Measurements from ENCODE around the gene NR6A1. TPM values are rescaled to one million over a fixed set of nuclear protein-coding genes. Genes with fewer than 3 reads are reported as not detected.

NR6A1 gene
- total RNA-seq, 4 donors from 2014 or later: 1.7 to 8.4 (median 5.5) TPM

- 85 to 90% methylated on average over 2 of the region's 2 CpGs for WGBS, 2 donors
- no peak for DNase-seq (ENCODE audit: low spot score in 2 of 2)
- Histone ChIP-seq H3K4me1 (peaks cover 0 to 5% (median 0%) of the 10 kb centered on the region in 4 donors), H3K27ac (no peak overlapping the region), H3K9me3 (no peaks in the 10 kb centered on the region), H3K36me3 (no peaks in the 10 kb centered on the region), H3K27me3 (no peaks in the 10 kb centered on the region), H3K4me3 (no peak overlapping the region)
- TF ChIP-seq POLR2A (IDR thresholded peaks at IDR 0.05) (no peak), EP300 (IDR thresholded peaks at IDR 0.05) (no peak)
- TF ChIP-seq, protein P1, sequence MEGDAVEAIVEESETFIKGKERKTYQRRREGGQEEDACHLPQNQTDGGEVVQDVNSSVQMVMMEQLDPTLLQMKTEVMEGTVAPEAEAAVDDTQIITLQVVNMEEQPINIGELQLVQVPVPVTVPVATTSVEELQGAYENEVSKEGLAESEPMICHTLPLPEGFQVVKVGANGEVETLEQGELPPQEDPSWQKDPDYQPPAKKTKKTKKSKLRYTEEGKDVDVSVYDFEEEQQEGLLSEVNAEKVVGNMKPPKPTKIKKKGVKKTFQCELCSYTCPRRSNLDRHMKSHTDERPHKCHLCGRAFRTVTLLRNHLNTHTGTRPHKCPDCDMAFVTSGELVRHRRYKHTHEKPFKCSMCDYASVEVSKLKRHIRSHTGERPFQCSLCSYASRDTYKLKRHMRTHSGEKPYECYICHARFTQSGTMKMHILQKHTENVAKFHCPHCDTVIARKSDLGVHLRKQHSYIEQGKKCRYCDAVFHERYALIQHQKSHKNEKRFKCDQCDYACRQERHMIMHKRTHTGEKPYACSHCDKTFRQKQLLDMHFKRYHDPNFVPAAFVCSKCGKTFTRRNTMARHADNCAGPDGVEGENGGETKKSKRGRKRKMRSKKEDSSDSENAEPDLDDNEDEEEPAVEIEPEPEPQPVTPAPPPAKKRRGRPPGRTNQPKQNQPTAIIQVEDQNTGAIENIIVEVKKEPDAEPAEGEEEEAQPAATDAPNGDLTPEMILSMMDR (IDR thresholded peaks at IDR 0.05): no peak
Measured at GRCh38 chr9:124615100-124615742, 155.9 kb downstream of the NR6A1 start.

- Histone ChIP-seq H3K9me3 (no peaks in the 10 kb centered on the region), H3K27ac (no peak overlapping the region), H3K4me1 (peaks cover 0 to 5% (median 0%) of the 10 kb centered on the region in 4 donors), H3K4me3 (no peak overlapping the region), H3K36me3 (no peaks in the 10 kb centered on the region), H3K27me3 (no peaks in the 10 kb centered on the region)
- DNase-seq (ENCODE audit: low spot score in 2 of 2): no peak
- WGBS, 2 donors: 84 to 86% methylated on average over 2 of the region's 2 CpGs
- TF ChIP-seq EP300 (IDR thresholded peaks at IDR 0.05) (no peak), POLR2A (IDR thresholded peaks at IDR 0.05) (no peak)
- TF ChIP-seq, protein P1 (IDR thresholded peaks at IDR 0.05): no peak
Measured at GRCh38 chr9:124613849-124614248, 157.3 kb downstream of the NR6A1 start.

DNA sequence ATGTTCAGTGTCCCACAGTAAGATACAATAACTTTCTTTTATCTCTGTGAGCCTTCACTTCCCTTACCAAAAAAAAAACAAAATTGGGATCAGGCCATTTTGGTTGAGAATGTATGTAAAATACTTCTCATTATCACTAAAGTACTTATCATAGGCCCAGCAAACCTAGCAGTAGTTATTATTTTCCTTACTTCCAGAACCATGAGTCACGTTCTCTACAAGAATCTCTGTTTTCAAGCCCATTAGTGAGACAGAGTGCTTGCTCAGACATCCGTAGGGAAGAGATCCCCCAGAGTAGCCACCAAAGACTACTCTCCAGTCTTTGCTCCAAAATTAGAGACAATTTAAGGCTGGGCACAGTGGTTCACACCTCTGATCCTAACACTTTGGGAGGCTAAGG lies 160.0 kb downstream of the NR6A1 start:
- no peaks in the 10 kb centered on the region for H3K9me3 ChIP-seq
- 88 to 98% methylated on average over 2 of the region's 2 CpGs for WGBS, 2 donors
- no peaks in the 10 kb centered on the region for H3K4me1 ChIP-seq
- no peaks in the 10 kb centered on the region for H3K27me3 ChIP-seq
- DNase-seq (ENCODE audit: low spot score in 2 of 2): no peak
- H3K27ac ChIP-seq: no peak overlapping the region
- no peaks in the 10 kb centered on the region for H3K36me3 ChIP-seq
- H3K4me3 ChIP-seq: no peak overlapping the region
- TF ChIP-seq EP300 (IDR thresholded peaks at IDR 0.05) (no peak), POLR2A (IDR thresholded peaks at IDR 0.05) (no peak)
- TF ChIP-seq, protein P1 (IDR thresholded peaks at IDR 0.05): no peak

- TF ChIP-seq, protein P1 (IDR thresholded peaks at IDR 0.05): no peak
- TF ChIP-seq EP300 (IDR thresholded peaks at IDR 0.05) (no peak), POLR2A (IDR thresholded peaks at IDR 0.05) (no peak)
Measured at GRCh38 chr9:124606027-124606426, 165.1 kb downstream of the NR6A1 start.

GRCh38 chr9:124605258-124605657 lies 165.9 kb downstream of the NR6A1 start:
- TF ChIP-seq, protein P1 (IDR thresholded peaks at IDR 0.05): no peak
- TF ChIP-seq POLR2A (IDR thresholded peaks at IDR 0.05): no peak
- no peak for TF ChIP-seq EP300 (IDR thresholded peaks at IDR 0.05)
- Histone ChIP-seq H3K36me3 (no peaks in the 10 kb centered on the region), H3K27me3 (no peaks in the 10 kb centered on the region), H3K9me3 (no peaks in the 10 kb centered on the region), H3K27ac (no peak overlapping the region), H3K4me3 (no peak overlapping the region), H3K4me1 (no peaks in the 10 kb centered on the region)
- WGBS, 2 donors: 83 to 94% methylated on average over 4 of the region's 4 CpGs
- no peak for DNase-seq (ENCODE audit: low spot score in 2 of 2)

More at GRCh38 chr9:124606027-124606426, 165.1 kb downstream of the NR6A1 start:
- H3K27me3 ChIP-seq: no peaks in the 10 kb centered on the region
- WGBS, 2 donors: 95 to 96% methylated on average over 2 of the region's 2 CpGs
- H3K36me3 ChIP-seq: no peaks in the 10 kb centered on the region
- no peak overlapping the region for H3K4me3 ChIP-seq
- no peaks in the 10 kb centered on the region for H3K4me1 ChIP-seq
- no peak for DNase-seq (ENCODE audit: low spot score in 2 of 2)
- no peaks in the 10 kb centered on the region for H3K9me3 ChIP-seq
- no peak overlapping the region for H3K27ac ChIP-seq
